CD4-positive, alpha-beta T cell treated with Interleukin-4 for 4 hours (primary cell): ENCODE measurements around the gene CDH22.

ENCODE experiments used
- DNase-seq: peaks from one replicate; pipeline ENCODE4 v3.0.0-alpha.2; 2020

The CDH22 gene

GRCh38 chr20:46342451-46343347 is 34.4 kb upstream of the CDH22 start:
- no peak for DNase-seq

DNA sequence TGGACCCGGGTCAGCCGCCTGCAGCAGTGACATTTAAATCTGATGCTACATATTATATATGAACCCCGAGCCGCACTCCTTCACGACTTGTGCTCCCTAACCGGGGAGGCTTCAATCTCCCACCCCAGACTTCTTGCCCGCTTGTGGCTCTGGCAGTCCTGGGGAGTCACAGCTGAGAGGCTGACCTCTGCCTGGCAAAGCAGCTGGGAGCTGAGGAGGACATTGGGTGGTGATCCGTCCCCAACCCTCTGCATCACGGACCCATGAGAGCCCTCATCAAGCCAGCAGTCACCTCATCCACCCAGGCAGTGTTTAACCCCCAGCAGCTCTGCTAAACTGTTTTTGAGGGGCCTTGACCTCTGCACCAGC is 33.7 kb upstream of the CDH22 start:
- no peak for DNase-seq

GRCh38 chr20:46341074-46342009 is 33.0 kb upstream of the CDH22 start:
- no peak for DNase-seq

- DNase-seq: no peak
Measured at GRCh38 chr20:46339037-46339436, 30.7 kb upstream of the CDH22 start.

- no peak for DNase-seq
Measured at GRCh38 chr20:46336735-46337134, 28.4 kb upstream of the CDH22 start.

DNA sequence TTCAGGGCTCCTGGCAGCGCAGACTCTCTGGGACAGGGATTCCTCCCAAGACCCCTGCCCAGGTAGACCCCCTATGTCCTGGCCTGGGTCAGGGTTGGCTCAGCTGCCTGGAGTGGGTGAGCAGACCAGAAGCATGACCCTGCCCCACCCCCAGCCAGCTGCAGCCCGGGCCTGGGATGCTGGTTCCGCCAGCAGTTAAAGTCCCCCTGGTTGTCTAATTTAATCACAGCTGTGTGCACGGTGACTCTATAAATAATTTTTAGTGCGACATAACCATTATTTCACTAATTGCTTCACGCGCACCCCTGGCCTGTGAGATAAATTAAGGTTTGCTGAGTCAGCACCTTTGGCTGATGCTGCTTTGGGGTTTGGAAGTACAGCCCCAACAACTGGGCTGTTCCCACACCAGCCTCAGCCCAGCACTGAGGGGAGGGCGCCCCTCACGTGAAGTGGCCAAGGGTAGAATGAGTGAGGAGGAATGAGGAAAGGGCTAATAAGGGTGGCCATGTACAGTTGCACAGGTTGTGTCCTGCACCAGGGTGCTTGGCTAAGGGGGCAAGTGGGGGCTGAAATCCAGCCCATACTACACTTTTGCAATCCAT is 26.1 kb upstream of the CDH22 start:
- DNase-seq: no peak

- DNase-seq: no peak
Measured at GRCh38 chr20:46333161-46333991, 25.1 kb upstream of the CDH22 start.

- no peak for DNase-seq
Measured at GRCh38 chr20:46332373-46333160, 24.3 kb upstream of the CDH22 start.

DNA sequence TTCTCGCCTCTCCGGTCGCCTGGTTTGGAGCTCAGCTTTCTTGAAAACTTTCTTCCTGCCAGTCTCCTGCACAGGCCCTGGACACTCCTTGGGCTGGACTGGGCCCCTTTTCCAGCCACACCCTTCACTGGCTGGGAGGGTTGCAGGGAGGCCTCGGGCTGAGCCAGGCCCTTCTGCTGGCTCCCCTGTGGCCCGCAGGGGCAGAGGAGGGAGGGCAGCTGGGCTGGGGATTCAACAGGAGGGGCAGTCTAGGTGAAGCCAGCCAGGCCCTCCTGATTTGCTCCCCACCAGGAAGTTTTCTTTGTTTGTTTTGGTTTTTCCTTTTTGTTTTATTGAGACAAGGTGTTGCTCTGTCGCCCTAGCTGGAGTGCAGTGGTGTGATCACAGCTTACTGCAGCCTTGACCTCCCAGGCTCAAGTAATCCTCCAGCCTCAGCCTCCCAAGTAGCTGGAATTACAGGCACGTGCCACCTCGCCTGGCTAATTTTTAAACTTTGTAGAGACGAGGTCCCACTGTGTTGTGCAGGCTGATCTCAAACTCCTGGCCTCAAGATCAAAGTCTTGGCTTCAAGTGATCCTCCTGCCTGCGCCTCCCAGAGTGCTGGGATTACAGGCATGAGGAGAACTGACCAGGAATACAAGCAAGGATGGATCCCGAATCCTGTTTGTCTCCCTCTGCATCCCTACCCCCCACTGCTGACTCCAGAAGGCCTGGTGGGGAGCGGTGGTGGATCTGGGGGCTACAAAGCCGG is 23.5 kb upstream of the CDH22 start:
- no peak for DNase-seq

DNA sequence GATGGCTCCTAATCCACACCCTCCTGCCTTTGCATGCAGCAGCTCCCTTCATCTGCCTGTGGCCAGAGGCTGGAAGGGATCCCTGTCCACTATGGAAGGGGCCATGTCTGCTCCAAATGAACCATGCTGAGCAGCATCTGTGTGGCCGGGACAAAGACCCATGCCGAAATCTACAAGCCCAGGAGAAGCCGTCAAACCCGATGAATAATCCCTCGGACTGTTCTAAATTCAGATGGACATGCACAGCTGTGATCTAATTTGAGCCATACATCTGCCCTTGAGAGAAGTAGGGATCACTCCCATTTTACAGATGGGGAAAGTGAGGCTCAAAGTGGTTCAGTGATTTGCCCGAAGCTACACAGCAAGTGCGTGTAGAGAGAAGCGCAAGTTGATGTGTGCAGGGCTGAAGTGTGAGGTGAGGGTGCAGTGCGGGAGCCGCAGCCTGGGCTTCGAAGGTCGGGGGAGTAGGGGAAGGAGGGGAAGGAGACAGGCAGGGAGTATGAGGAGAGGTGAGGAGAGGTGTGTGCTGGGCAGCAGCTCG is 22.6 kb upstream of the CDH22 start:
- no peak for DNase-seq

DNA sequence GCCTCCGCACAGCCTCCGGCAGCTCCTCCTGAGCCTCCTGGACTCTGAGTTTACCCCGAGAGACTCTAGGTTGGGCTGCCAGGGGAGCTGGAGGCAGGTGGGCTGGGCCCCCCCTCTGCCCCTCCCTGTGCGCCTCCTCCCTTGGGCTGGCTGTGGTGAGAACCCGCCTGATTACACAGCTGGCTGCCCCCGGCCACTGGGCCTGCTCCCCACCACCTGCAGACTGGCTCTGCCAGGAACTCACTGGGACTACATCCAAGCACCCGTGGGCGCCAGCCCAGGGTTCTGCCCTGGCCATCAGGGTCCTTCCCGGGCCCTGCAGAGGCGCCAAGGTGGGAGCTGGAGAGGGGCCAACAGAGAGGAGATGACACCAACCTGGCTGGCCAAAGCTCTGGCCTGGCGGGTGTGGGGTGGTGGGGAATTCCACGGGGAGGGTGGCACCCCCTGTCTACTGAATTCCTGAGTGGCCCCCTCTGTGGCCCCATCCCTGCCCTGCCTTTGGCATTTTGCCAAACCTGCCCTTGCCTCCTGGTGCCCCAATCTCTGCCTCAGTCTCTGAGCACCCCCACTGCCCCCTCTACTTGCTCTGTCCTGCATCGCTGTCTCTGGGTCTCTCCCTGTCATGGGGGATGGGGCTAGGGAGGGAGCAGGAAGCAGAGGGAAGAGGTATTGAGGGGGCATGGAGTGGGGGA is 21.9 kb upstream of the CDH22 start:
- no peak for DNase-seq

DNA sequence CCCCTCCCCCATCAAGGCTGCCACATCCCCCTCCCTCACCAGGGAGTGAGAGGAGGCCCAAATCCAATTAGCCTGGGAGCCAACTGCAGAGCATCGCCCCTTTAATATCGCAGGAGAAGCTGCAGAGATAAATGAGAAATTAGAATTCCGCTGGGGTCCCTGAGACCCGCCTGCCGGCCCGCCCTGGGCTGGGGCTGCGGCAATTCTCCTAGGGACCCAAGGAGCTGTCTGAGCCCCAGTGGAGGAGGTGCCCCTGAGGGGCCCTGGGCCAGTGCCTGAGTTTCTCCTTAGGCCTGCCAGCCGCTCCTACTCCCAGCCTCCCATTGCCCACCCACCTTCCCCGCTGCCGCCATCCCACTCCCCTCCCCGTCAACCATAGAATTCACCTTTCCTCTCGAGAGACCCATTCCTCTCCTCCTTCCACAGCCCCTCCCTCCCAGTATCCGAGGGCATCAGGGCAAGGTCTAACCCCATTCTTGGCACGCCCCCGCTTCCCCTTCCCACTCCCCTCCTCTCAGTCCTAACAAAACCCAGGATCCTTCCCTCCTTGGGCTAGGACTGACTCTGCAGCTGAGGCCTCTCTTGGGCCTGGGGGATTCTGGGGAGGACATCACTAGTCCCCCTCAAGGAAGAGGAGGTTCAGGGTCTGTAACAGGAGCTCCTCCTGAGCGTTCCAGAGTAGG is 20.0 kb upstream of the CDH22 start:
- no peak for DNase-seq

- DNase-seq: no peak
Measured at GRCh38 chr20:46327557-46327956, 19.3 kb upstream of the CDH22 start.

DNA sequence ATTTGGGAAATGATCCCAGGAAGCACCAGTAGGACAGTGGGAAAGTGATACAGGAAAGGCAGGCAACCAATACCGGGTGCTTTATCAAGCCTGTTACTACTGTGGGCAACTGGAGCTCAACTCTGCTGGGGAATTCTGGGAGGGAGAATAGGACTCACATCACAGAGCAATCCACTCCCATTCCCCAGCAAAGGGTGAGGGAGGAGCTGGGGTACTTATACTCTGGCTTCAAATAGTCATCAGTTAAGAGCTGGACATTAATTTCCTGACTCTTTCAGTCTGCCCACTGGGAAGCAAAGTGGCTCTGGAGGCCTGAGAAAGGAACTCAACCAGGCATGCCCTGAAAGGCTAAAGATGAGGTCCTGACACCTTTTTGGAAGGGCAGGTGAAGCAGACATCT is 17.5 kb upstream of the CDH22 start:
- DNase-seq: no peak

GRCh38 chr20:46324960-46325703 is 16.8 kb upstream of the CDH22 start:
- peak; percentile 8 for DNase-seq

DNA sequence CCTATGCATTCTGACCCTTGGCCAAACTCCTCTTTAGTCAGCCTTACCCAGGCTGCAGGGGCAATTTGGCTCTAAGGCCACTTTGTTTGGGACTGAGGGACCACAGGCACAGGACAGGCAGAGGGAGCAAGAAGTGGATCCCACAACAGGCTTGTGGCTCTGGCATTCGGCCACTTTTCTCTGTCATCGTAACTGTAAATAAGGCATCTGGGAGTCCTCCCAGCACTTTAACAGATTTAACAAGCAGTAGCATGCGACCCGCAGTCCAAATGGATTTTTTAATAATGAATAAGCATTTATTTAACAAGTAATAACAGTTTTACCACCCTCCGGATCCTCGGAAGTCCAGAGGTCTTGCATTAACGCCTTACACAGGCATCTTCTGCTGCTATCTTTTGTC is 16.1 kb upstream of the CDH22 start:
- DNase-seq: no peak

DNA sequence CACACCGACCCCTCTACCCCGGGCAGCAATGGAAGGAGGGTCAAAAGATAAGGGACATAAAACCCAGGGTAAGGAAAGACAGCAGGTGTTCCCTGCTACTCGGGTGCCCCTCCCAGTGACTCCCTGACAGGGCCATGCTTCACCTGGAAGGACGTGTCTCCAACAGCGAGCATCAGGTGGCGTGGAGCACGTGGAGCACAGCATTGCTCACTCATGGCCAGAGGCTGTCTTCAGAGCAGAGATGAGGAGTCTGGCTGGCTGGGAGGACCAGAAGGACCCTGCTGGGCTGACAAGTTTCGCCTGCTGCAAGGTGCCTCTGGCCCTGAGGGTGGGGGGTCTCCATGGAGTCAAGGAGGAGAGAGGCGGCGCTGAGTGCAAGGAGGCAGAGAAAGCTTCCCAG is 15.3 kb upstream of the CDH22 start:
- no peak for DNase-seq

- no peak for DNase-seq
Measured at GRCh38 chr20:46322641-46323040, 14.3 kb upstream of the CDH22 start.
